B cell (primary cell): ENCODE measurements around the gene PTTG2. TPM values are rescaled to one million over a fixed set of nuclear protein-coding genes. Genes with fewer than 3 reads are reported as not detected.

Experiments used
- ATAC-seq: fragments of 200-7000 bp; cut with Tn5 transposase; one replicate; pipeline ENCODE4 v1.10.0; 2021; ENCODE audit warnings: low read depth, mild to moderate bottlenecking, moderate number of reproducible peaks, moderate library complexity
- CTCF ChIA-PET: fragments of 350-600 bp; sonication (Branson Sonifier 250); formaldehyde crosslinking; loops from one replicate; lab custom pipeline; 2021; ENCODE audit warnings: antibody characterized with exemption, inconsistent platforms; lab: Charles Lee
- POLR2A ChIA-PET: fragments of 350-600 bp; sonication (Branson Sonifier 250); formaldehyde crosslinking; loops from one replicate; lab custom pipeline; 2021; ENCODE audit warnings: antibody characterized with exemption; lab: Charles Lee
- DNase-seq: peaks from one replicate; pipeline ENCODE4 v3.0.0; 2013
- H2AFZ ChIP-seq: 2 replicates; pipeline ENCODE4 v1.6.1; 2012; ENCODE audit warnings: mild to moderate bottlenecking, low read depth, low read length; ENCODE audit not compliant: insufficient read depth, poor library complexity, severe bottlenecking
- H3K27ac ChIP-seq, 2 donors: 1 replicate in 1 of 2; 2 replicates in 1 of 2; pipeline ENCODE4 v1.5.1; 2012 to 2013; ENCODE audit warnings: low read length in 2 of 2, mild to moderate bottlenecking in 2 of 2, moderate library complexity in 1 of 2
- H3K27me3 ChIP-seq, 4 experiments: fragments of 200-600 bp in 1 of 4; sonication (generic) in 1 of 4; replicated peaks in 1 of 4; 1 replicate in 2 of 4; 2 replicates in 2 of 4; pipeline versions ENCODE4 v1.6.1 to v1.7.0; 2013 to 2016; ENCODE audit warnings: low read length in 3 of 4, mild to moderate bottlenecking in 2 of 4, mixed read lengths in 1 of 4, moderate library complexity in 1 of 4; ENCODE audit not compliant: insufficient read depth in 4 of 4, control insufficient read depth in 3 of 4; ENCODE audit errors: control extremely low read depth in 1 of 4
- H3K36me3 ChIP-seq, 2 experiments: replicated peaks in 1 of 2; 1 replicate in 1 of 2; 2 replicates in 1 of 2; pipeline versions ENCODE4 v1.6.1 to v1.7.1; 2013; ENCODE audit warnings: low read length in 1 of 2; ENCODE audit not compliant: insufficient read depth in 2 of 2, control insufficient read depth in 1 of 2; ENCODE audit errors: control extremely low read depth in 1 of 2, extremely low read depth in 1 of 2
- H3K4me1 ChIP-seq, 2 donors: fragments of 200-600 bp in 1 of 2; sonication (generic) in 1 of 2; 1 replicate in 1 of 2; 2 replicates in 1 of 2; pipeline versions ENCODE4 v1.5.1 to v1.6.1; 2013 to 2017; ENCODE audit warnings: low read length in 2 of 2; ENCODE audit not compliant: control insufficient read depth in 2 of 2, insufficient read depth in 2 of 2
- H3K4me2 ChIP-seq: replicated peaks from 2 replicates; pipeline ENCODE3; 2012; ENCODE audit warnings: mild to moderate bottlenecking, low read depth, low read length; ENCODE audit not compliant: poor library complexity, severe bottlenecking
- H3K4me3 ChIP-seq, 5 experiments: fragments of 200-600 bp in 1 of 5; sonication (generic) in 1 of 5; 1 replicate in 3 of 5; 2 replicates in 2 of 5; pipeline versions ENCODE4 v1.5.1 to v1.7.0; 2011 to 2016; ENCODE audit warnings: low read length in 4 of 5, mild to moderate bottlenecking in 4 of 5, low read depth in 2 of 5, control low read depth in 1 of 5, moderate library complexity in 1 of 5; ENCODE audit not compliant: insufficient read depth in 1 of 5; ENCODE audit errors: control extremely low read depth in 1 of 5, extremely low read depth in 1 of 5
- H3K79me2 ChIP-seq: fragments of 200-600 bp; sonication (generic); one replicate; pipeline ENCODE4 v1.6.0; 2016; ENCODE audit warnings: low read length; ENCODE audit not compliant: control insufficient read depth, insufficient read depth
- H3K9ac ChIP-seq: fragments of 200-600 bp; sonication (generic); 2 replicates; pipeline ENCODE4 v1.6.1; 2017; ENCODE audit warnings: mild to moderate bottlenecking, low read length, moderate library complexity
- H3K9me3 ChIP-seq, 3 donors: one replicate each; pipeline versions ENCODE4 v1.6.1 to v1.7.1; 2013; ENCODE audit warnings: low read length in 2 of 3; ENCODE audit not compliant: control insufficient read depth in 2 of 3, insufficient read depth in 1 of 3; ENCODE audit errors: control extremely low read depth in 1 of 3
- H4K20me1 ChIP-seq: 2 replicates; pipeline ENCODE4 v1.6.0; 2012; ENCODE audit warnings: mild to moderate bottlenecking, low read length; ENCODE audit not compliant: insufficient read depth, control insufficient read depth, poor library complexity, severe bottlenecking
- H3K27ac Mint-ChIP-seq: one replicate; pipeline ENCODE4 v1.8.0; 2021; ENCODE audit warnings: mixed read lengths
- H3K27me3 Mint-ChIP-seq: one replicate; pipeline ENCODE4 v1.8.0; 2021; ENCODE audit warnings: mixed read lengths
- H3K4me1 Mint-ChIP-seq: one replicate; pipeline ENCODE4 v1.8.0; 2021; ENCODE audit warnings: mixed read lengths
- H3K4me3 Mint-ChIP-seq: one replicate; pipeline ENCODE4 v1.8.0; 2021; ENCODE audit warnings: mixed read lengths
- H3K9me3 Mint-ChIP-seq: one replicate; pipeline ENCODE4 v1.8.0; 2022; ENCODE audit warnings: mixed read lengths; ENCODE audit not compliant: insufficient read depth
- CTCF ChIP-seq: fragments of 200-600 bp; IDR thresholded peaks from one replicate; pipeline ENCODE4 v1.8.0; 2022; ENCODE audit warnings: antibody characterized with exemption, mild to moderate bottlenecking
- EZH2 ChIP-seq: IDR thresholded peaks from 2 replicates; pipeline ENCODE4 v1.6.1; 2012; ENCODE audit warnings: borderline replicate concordance, low read depth, mild to moderate bottlenecking, moderate library complexity, low read length; ENCODE audit not compliant: insufficient read depth, poor library complexity, severe bottlenecking
- WGBS: methylation state at CpG from one replicate; pipeline ENCODE4 v1.1.5; 2013; ENCODE audit warnings: missing lambda C conversion rate; ENCODE audit not compliant: insufficient coverage; 5-methylcytosine and 5-hydroxymethylcytosine counted together
- intact Hi-C: fragments of 100-400 bp; cut with micrococcal nuclease; formaldehyde crosslinking; loops from one replicate; pipeline ENCODE4 v1.10.0; 2022
- polyA plus RNA-seq: library from polyadenylated mRNA; depleted of rRNA; stranded (reverse); fragments of >200 nt; gene quantifications from 2 replicates; pipeline ENCODE4 v1.2.3, GENCODE V29; 2012
- total RNA-seq, 2 donors: library from RNA; stranded (reverse); fragments of 120-200 nt in 1 of 2; gene quantifications; 1 replicate in 1 of 2; 2 replicates in 1 of 2; pipeline versions ENCODE4 v1.2.3 to v1.2.4, GENCODE V29; 2013 to 2022

Gene PTTG2
- total and polyA plus RNA-seq, 2 donors (not counting 1 experiment from before 2014, with no cell fraction given), result 1.9 to 2.8 TPM

- no peak overlapping the region for H3K27ac ChIP-seq
- peaks cover 72% of the 10 kb centered on the region for H3K79me2 ChIP-seq
- CTCF ChIA-PET, result no interaction called here
- no peaks in the 10 kb centered on the region for H3K4me1 ChIP-seq
- peaks cover 1 to 17% of the 10 kb centered on the region in 2 experiments for H3K36me3 ChIP-seq
- no peaks in the 10 kb centered on the region for H3K27me3 ChIP-seq
- Mint-ChIP-seq H3K4me3 (no peak overlapping the region), H3K27ac (no peak overlapping the region), H3K4me1 (peaks cover 11% of the 10 kb centered on the region), H3K27me3 (no peaks in the 10 kb centered on the region), H3K9me3 (no peaks in the 10 kb centered on the region)
- intact Hi-C loops, result no loop called here
- no peak overlapping the region for H2AFZ ChIP-seq
- H3K4me3 ChIP-seq, result no peak overlapping the region
- H3K9me3 ChIP-seq, result peaks cover 0 to 5% (median 0%) of the 10 kb centered on the region in 3 donors
- 94% methylated on average over 7 of the region's 7 CpGs for WGBS
- no peak for ATAC-seq
- TF ChIP-seq CTCF (no peak), EZH2 (no peak)
- peaks cover 62% of the 10 kb centered on the region for H4K20me1 ChIP-seq
- no peak for DNase-seq
- H3K4me2 ChIP-seq, result no peak overlapping the region
- H3K9ac ChIP-seq, result no peak overlapping the region
- POLR2A ChIA-PET, result no interaction called here
These were observed 35.3 kb upstream of the PTTG2 start for GRCh38 chr4:37924946-37925345.

- intact Hi-C loops, result no loop called here
These were observed 32.8 kb upstream of the PTTG2 start for GRCh38 chr4:37927434-37927833.

More at GRCh38 chr4:37927434-37927833, 32.8 kb upstream of the PTTG2 start:
- no peak overlapping the region for H3K9ac ChIP-seq
- Mint-ChIP-seq H3K9me3 (no peaks in the 10 kb centered on the region), H3K4me3 (no peak overlapping the region), H3K27me3 (no peaks in the 10 kb centered on the region), H3K4me1 (peaks cover 2% of the 10 kb centered on the region), H3K27ac (no peak overlapping the region)
- DNase-seq, result no peak
- H3K4me2 ChIP-seq, result no peak overlapping the region
- H3K79me2 ChIP-seq, result peaks cover 73% of the 10 kb centered on the region
- H3K36me3 ChIP-seq, result peaks cover 1 to 19% of the 10 kb centered on the region in 2 experiments
- no peak overlapping the region for H3K27ac ChIP-seq
- no peak overlapping the region for H3K4me3 ChIP-seq
- no peak for ATAC-seq
- WGBS, result 100% methylated on average over 2 of the region's 4 CpGs
- no peaks in the 10 kb centered on the region for H3K27me3 ChIP-seq
- POLR2A ChIA-PET, result no interaction called here
- TF ChIP-seq EZH2 (no peak), CTCF (no peak)
- H3K4me1 ChIP-seq, result no peaks in the 10 kb centered on the region
- H4K20me1 ChIP-seq, result peaks cover 62% of the 10 kb centered on the region
- CTCF ChIA-PET, result no interaction called here
- H3K9me3 ChIP-seq, result no peaks in the 10 kb centered on the region
- H2AFZ ChIP-seq, result no peak overlapping the region
